ENCODE measurements around the gene ANO6.

The ANO6 gene

GRCh38 chr12:45186762-45187161 is 29.1 kb upstream of the ANO6 start:
- Histone ChIP-seq H3K9me3 (ENCODE audit: control insufficient read depth in 2 of 2, low read length in 2 of 2) (no peaks in the 10 kb centered on the region), H3K27ac (ENCODE audit: low read length) (no peak overlapping the region), H3K36me3 (ENCODE audit: control insufficient read depth in 2 of 2, insufficient read depth in 2 of 2, low read length in 2 of 2) (no peaks in the 10 kb centered on the region), H3K9ac (ENCODE audit: low read length in 2 of 2) (no peak overlapping the region), H3K4me3 (ENCODE audit: low read length in 2 of 2) (no peak overlapping the region), H3K4me1 (ENCODE audit: control insufficient read depth, insufficient read depth, low read length) (no peaks in the 10 kb centered on the region), H3K27me3 (ENCODE audit: control insufficient read depth in 1 of 2, insufficient read depth in 2 of 2, low read length in 2 of 2) (no peaks in the 10 kb centered on the region)

GRCh38 chr12:45189766-45190403 is 26.0 kb upstream of the ANO6 start:
- Histone ChIP-seq H3K27me3 (ENCODE audit: control insufficient read depth in 1 of 2, insufficient read depth in 2 of 2, low read length in 2 of 2) (no peaks in the 10 kb centered on the region), H3K27ac (ENCODE audit: low read length) (no peak overlapping the region), H3K9ac (ENCODE audit: low read length in 2 of 2) (no peak overlapping the region), H3K4me3 (ENCODE audit: low read length in 2 of 2) (no peak overlapping the region), H3K9me3 (ENCODE audit: control insufficient read depth in 2 of 2, low read length in 2 of 2) (no peaks in the 10 kb centered on the region), H3K4me1 (ENCODE audit: control insufficient read depth, insufficient read depth, low read length) (no peaks in the 10 kb centered on the region), H3K36me3 (ENCODE audit: control insufficient read depth in 2 of 2, insufficient read depth in 2 of 2, low read length in 2 of 2) (no peaks in the 10 kb centered on the region)

DNA sequence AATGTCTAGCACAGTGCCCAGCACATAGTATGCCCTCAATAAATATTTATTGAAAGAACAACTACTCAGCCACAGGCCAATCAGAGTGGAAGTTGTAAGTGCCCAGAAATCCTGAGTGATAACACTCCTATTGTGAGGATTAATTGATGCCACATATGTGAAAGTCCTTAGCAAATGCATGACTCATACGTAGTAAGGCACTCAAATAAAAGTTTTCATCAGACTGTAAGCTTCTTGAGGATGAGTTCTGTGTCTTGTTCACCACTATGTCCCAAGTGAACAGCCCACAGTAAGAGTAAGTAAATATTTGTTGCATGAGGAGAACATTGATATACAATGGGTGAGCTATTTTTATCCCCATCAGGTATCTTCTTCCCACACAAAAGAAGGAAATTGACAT is 24.7 kb upstream of the ANO6 start:
- no peak overlapping the region for H3K27ac ChIP-seq (ENCODE audit: low read length)
- no peaks in the 10 kb centered on the region for H3K36me3 ChIP-seq (ENCODE audit: control insufficient read depth in 2 of 2, insufficient read depth in 2 of 2, low read length in 2 of 2)
- no peaks in the 10 kb centered on the region for H3K4me1 ChIP-seq (ENCODE audit: control insufficient read depth, insufficient read depth, low read length)
- no peaks in the 10 kb centered on the region for H3K27me3 ChIP-seq (ENCODE audit: control insufficient read depth in 1 of 2, insufficient read depth in 2 of 2, low read length in 2 of 2)
- H3K4me3 ChIP-seq (ENCODE audit: low read length in 2 of 2) = no peak overlapping the region
- no peaks in the 10 kb centered on the region for H3K9me3 ChIP-seq (ENCODE audit: control insufficient read depth in 2 of 2, low read length in 2 of 2)
- no peak overlapping the region for H3K9ac ChIP-seq (ENCODE audit: low read length in 2 of 2)

DNA sequence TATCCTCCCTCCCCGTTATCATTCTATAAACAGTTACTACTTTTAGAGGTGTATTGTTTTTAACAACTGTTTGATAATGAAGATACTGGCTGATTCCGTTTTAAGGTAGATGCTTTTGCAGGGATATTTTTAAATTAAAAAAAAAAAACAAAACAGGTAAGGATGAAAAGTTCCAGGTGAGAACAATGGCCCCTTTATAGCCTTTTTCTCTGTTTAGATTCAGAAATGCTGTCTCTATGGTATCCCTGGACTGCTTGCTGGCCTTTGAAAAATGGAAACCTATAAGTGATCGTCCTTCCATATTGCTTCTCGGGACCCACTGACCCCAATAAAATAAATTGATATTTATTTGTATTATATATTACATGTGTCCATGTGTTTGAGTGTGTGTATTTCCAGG is 23.2 kb upstream of the ANO6 start:
- no peak overlapping the region for H3K27ac ChIP-seq (ENCODE audit: low read length)

GRCh38 chr12:45200491-45201043 is 15.3 kb upstream of the ANO6 start:
- H3K27ac ChIP-seq (ENCODE audit: low read length) = no peak overlapping the region
- H3K36me3 ChIP-seq (ENCODE audit: control insufficient read depth in 2 of 2, insufficient read depth in 2 of 2, low read length in 2 of 2) = no peaks in the 10 kb centered on the region
- no peak overlapping the region for H3K4me3 ChIP-seq (ENCODE audit: low read length in 2 of 2)
- no peaks in the 10 kb centered on the region for H3K27me3 ChIP-seq (ENCODE audit: control insufficient read depth in 1 of 2, insufficient read depth in 2 of 2, low read length in 2 of 2)
- H3K9ac ChIP-seq (ENCODE audit: low read length in 2 of 2) = no peak overlapping the region
- H3K4me1 ChIP-seq (ENCODE audit: control insufficient read depth, insufficient read depth, low read length) = no peaks in the 10 kb centered on the region
- H3K9me3 ChIP-seq (ENCODE audit: control insufficient read depth in 2 of 2, low read length in 2 of 2) = no peaks in the 10 kb centered on the region

More for the DNA sequence above, 23.2 kb upstream of the ANO6 start:
- no peak overlapping the region for H3K9ac ChIP-seq (ENCODE audit: low read length in 2 of 2)
- H3K4me1 ChIP-seq (ENCODE audit: control insufficient read depth, insufficient read depth, low read length) = no peaks in the 10 kb centered on the region
- no peaks in the 10 kb centered on the region for H3K36me3 ChIP-seq (ENCODE audit: control insufficient read depth in 2 of 2, insufficient read depth in 2 of 2, low read length in 2 of 2)
- no peaks in the 10 kb centered on the region for H3K9me3 ChIP-seq (ENCODE audit: control insufficient read depth in 2 of 2, low read length in 2 of 2)
- H3K4me3 ChIP-seq (ENCODE audit: low read length in 2 of 2) = no peak overlapping the region
- H3K27me3 ChIP-seq (ENCODE audit: control insufficient read depth in 1 of 2, insufficient read depth in 2 of 2, low read length in 2 of 2) = no peaks in the 10 kb centered on the region

DNA sequence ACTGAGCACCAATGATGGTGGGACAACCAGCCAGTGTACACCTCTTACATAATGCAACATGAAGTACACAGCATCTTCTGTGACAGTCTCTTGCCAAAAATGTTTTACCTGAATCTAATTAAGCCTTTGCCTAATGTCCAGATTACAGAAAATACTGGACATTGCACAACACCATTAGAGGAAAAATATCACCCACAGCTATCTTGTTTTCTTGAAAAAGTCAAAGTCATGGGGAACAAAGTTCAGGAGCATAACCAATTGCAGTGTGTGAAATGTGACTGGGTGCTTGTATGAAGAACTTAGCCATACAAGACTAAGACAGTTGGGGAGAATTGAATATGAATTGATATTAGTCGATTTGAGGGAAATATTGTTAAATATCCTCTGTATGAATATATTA is 12.1 kb upstream of the ANO6 start:
- no peaks in the 10 kb centered on the region for H3K27me3 ChIP-seq (ENCODE audit: control insufficient read depth in 1 of 2, insufficient read depth in 2 of 2, low read length in 2 of 2)
- no peaks in the 10 kb centered on the region for H3K36me3 ChIP-seq (ENCODE audit: control insufficient read depth in 2 of 2, insufficient read depth in 2 of 2, low read length in 2 of 2)
- H3K27ac ChIP-seq (ENCODE audit: low read length) = no peak overlapping the region
- H3K4me3 ChIP-seq (ENCODE audit: low read length in 2 of 2) = no peak overlapping the region
- no peak overlapping the region for H3K9ac ChIP-seq (ENCODE audit: low read length in 2 of 2)
- no peaks in the 10 kb centered on the region for H3K4me1 ChIP-seq (ENCODE audit: control insufficient read depth, insufficient read depth, low read length)
- H3K9me3 ChIP-seq (ENCODE audit: control insufficient read depth in 2 of 2, low read length in 2 of 2) = no peaks in the 10 kb centered on the region

DNA sequence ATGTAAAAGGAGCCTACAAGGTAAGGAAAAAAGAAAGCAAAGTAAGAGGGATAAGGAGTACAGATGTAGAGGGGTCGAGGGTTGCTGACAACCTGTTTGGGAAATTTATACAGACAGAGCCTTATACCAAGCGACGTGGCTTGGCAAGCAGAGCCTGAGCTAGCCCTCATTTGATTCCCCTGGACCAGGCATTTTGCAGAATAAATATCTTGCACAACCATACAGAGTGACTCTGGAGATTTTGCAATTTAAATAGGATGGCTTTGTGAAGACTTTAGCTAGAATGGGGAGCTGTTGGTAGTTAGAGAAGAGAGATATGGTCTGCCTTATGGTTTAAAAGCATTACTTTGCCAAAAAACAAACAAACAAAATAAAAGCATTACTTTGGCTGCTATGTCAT is 11.1 kb upstream of the ANO6 start:
- H3K9ac ChIP-seq (ENCODE audit: low read length in 2 of 2) = no peak overlapping the region
- no peaks in the 10 kb centered on the region for H3K9me3 ChIP-seq (ENCODE audit: control insufficient read depth in 2 of 2, low read length in 2 of 2)
- H3K4me1 ChIP-seq (ENCODE audit: control insufficient read depth, insufficient read depth, low read length) = no peaks in the 10 kb centered on the region
- H3K27ac ChIP-seq (ENCODE audit: low read length) = no peak overlapping the region
- no peaks in the 10 kb centered on the region for H3K36me3 ChIP-seq (ENCODE audit: control insufficient read depth in 2 of 2, insufficient read depth in 2 of 2, low read length in 2 of 2)
- no peaks in the 10 kb centered on the region for H3K27me3 ChIP-seq (ENCODE audit: control insufficient read depth in 1 of 2, insufficient read depth in 2 of 2, low read length in 2 of 2)
- no peak overlapping the region for H3K4me3 ChIP-seq (ENCODE audit: low read length in 2 of 2)

DNA sequence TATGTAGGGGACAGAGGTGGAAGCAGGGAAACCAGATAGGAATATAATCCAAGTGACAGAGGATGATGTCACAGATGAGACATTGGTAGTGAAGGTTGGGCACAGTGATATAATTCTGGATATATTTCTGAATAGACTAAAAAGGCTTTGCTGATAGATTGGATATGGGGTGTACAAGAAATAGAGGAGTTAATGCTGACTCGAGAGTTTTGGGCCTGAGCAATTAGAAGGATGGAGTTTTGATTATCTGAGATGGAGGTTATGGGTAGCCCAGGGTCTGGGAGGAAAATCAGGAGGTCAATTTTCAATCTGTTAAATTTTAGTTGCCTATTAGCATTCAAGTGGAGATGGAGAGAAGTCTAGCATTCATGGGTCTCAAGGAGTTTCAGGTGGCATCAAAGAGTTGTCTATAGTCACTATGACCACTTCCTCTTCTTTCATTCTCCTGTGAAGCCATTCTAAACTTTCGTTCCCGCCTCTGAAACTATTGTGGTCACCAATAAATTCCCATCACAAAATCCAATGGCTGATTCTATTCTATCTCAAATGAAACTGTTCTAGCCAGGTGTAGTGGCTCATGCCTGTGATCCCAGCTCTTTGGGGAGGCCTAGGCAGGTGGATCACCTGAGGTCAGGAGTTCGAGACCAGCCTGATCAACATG is 10.6 kb upstream of the ANO6 start:
- H3K4me3 ChIP-seq (ENCODE audit: low read length in 2 of 2) = no peak overlapping the region
- H3K9ac ChIP-seq (ENCODE audit: low read length in 2 of 2) = no peak overlapping the region
- no peaks in the 10 kb centered on the region for H3K9me3 ChIP-seq (ENCODE audit: control insufficient read depth in 2 of 2, low read length in 2 of 2)
- no peaks in the 10 kb centered on the region for H3K27me3 ChIP-seq (ENCODE audit: control insufficient read depth in 1 of 2, insufficient read depth in 2 of 2, low read length in 2 of 2)
- no peaks in the 10 kb centered on the region for H3K4me1 ChIP-seq (ENCODE audit: control insufficient read depth, insufficient read depth, low read length)
- no peak overlapping the region for H3K27ac ChIP-seq (ENCODE audit: low read length)
- H3K36me3 ChIP-seq (ENCODE audit: control insufficient read depth in 2 of 2, insufficient read depth in 2 of 2, low read length in 2 of 2) = no peaks in the 10 kb centered on the region

GRCh38 chr12:45208604-45209487 is 7.0 kb upstream of the ANO6 start:
- Histone ChIP-seq H3K36me3 (ENCODE audit: control insufficient read depth in 2 of 2, insufficient read depth in 2 of 2, low read length in 2 of 2) (no peaks in the 10 kb centered on the region), H3K27me3 (ENCODE audit: control insufficient read depth in 1 of 2, insufficient read depth in 2 of 2, low read length in 2 of 2) (no peaks in the 10 kb centered on the region), H3K27ac (ENCODE audit: low read length) (no peak overlapping the region), H3K4me3 (ENCODE audit: low read length in 2 of 2) (no peak overlapping the region), H3K9me3 (ENCODE audit: control insufficient read depth in 2 of 2, low read length in 2 of 2) (no peaks in the 10 kb centered on the region), H3K4me1 (ENCODE audit: control insufficient read depth, insufficient read depth, low read length) (no peaks in the 10 kb centered on the region), H3K9ac (ENCODE audit: low read length in 2 of 2) (no peak overlapping the region)

- Histone ChIP-seq H3K36me3 (ENCODE audit: control insufficient read depth in 2 of 2, insufficient read depth in 2 of 2, low read length in 2 of 2) (no peaks in the 10 kb centered on the region), H3K9me3 (ENCODE audit: control insufficient read depth in 2 of 2, low read length in 2 of 2) (no peaks in the 10 kb centered on the region), H3K27ac (ENCODE audit: low read length) (no peak overlapping the region), H3K4me1 (ENCODE audit: control insufficient read depth, insufficient read depth, low read length) (no peaks in the 10 kb centered on the region), H3K27me3 (ENCODE audit: control insufficient read depth in 1 of 2, insufficient read depth in 2 of 2, low read length in 2 of 2) (no peaks in the 10 kb centered on the region), H3K9ac (ENCODE audit: low read length in 2 of 2) (no peak overlapping the region), H3K4me3 (ENCODE audit: low read length in 2 of 2) (no peak overlapping the region)
Measured at GRCh38 chr12:45209784-45210183, 6.1 kb upstream of the ANO6 start.
